Effector memory CD8-positive, alpha-beta T cell (primary cell): ENCODE results near the gene GPN1.
A peak's percentile ranks its signal among the peaks of the same experiment; 100 is the strongest.

Experiments used
- ATAC-seq: fragments of 150-1000 bp; cut with Tn5 transposase; replicated peaks from 2 replicates; pipeline ENCODE4 v1.10.0; 2021; ENCODE audit warnings: mild to moderate bottlenecking, moderate library complexity
- DNase-seq, 3 experiments: peaks; one replicate each; pipeline ENCODE4 v3.0.0; 2021
- H3K27ac Mint-ChIP-seq, 2 donors: one replicate each; pipeline ENCODE4 v1.8.0; 2022; ENCODE audit warnings: mild to moderate bottlenecking in 2 of 2, mixed read lengths in 2 of 2, moderate library complexity in 2 of 2
- H3K27me3 Mint-ChIP-seq, 2 donors: one replicate each; pipeline ENCODE4 v1.8.0; 2022; ENCODE audit warnings: mixed read lengths in 2 of 2
- H3K36me3 Mint-ChIP-seq: one replicate; pipeline ENCODE4 v1.8.0; 2022; ENCODE audit warnings: mild to moderate bottlenecking, moderate library complexity, mixed read lengths; ENCODE audit not compliant: insufficient read depth
- H3K4me1 Mint-ChIP-seq, 2 donors: one replicate each; pipeline ENCODE4 v1.8.0; 2022; ENCODE audit warnings: low read depth in 2 of 2, mixed read lengths in 2 of 2
- H3K4me3 Mint-ChIP-seq, 2 donors: one replicate each; pipeline ENCODE4 v1.8.0; 2022; ENCODE audit warnings: mild to moderate bottlenecking in 2 of 2, mixed read lengths in 2 of 2, moderate library complexity in 2 of 2
- H3K9me3 Mint-ChIP-seq, 2 donors: one replicate each; pipeline ENCODE4 v1.8.0; 2022; ENCODE audit warnings: mixed read lengths in 2 of 2

GPN1 gene

GRCh38 chr2:27638709-27639108 lies 9.9 kb downstream of the GPN1 start:
- no peak for ATAC-seq
- H3K4me1 Mint-ChIP-seq = peaks cover 14% of the 10 kb centered on the region in 2 donors
- no peaks in the 10 kb centered on the region for H3K9me3 Mint-ChIP-seq
- H3K36me3 Mint-ChIP-seq = peaks cover 65% of the 10 kb centered on the region
- H3K4me3 Mint-ChIP-seq = peak overlapping the region in 1 of 2 donors; percentile 53
- H3K27me3 Mint-ChIP-seq = no peaks in the 10 kb centered on the region
- peak overlapping the region; percentile 77 to 84 for H3K27ac Mint-ChIP-seq
- no peak for DNase-seq

GRCh38 chr2:27640722-27641245 lies 11.9 kb downstream of the GPN1 start:
- H3K9me3 Mint-ChIP-seq = no peaks in the 10 kb centered on the region
- H3K27ac Mint-ChIP-seq = no peak overlapping the region
- peaks cover 11 to 14% of the 10 kb centered on the region in 2 donors for H3K4me1 Mint-ChIP-seq
- H3K36me3 Mint-ChIP-seq = peaks cover 67% of the 10 kb centered on the region
- H3K27me3 Mint-ChIP-seq = no peaks in the 10 kb centered on the region
- ATAC-seq = no peak
- no peak overlapping the region for H3K4me3 Mint-ChIP-seq
- DNase-seq = no peak

- no peak for DNase-seq
- Mint-ChIP-seq H3K36me3 (peaks cover 63% of the 10 kb centered on the region), H3K27ac (no peak overlapping the region), H3K27me3 (no peaks in the 10 kb centered on the region), H3K4me1 (no peaks in the 10 kb centered on the region), H3K9me3 (no peaks in the 10 kb centered on the region), H3K4me3 (no peak overlapping the region)
- ATAC-seq = no peak
These were observed 16.3 kb downstream of the GPN1 start for GRCh38 chr2:27645197-27645596.

GRCh38 chr2:27647289-27647688 lies 18.4 kb downstream of the GPN1 start:
- H3K27me3 Mint-ChIP-seq = no peaks in the 10 kb centered on the region
- H3K4me3 Mint-ChIP-seq = no peak overlapping the region
- peak overlapping the region; percentile 47 to 62 for H3K27ac Mint-ChIP-seq
- DNase-seq (no peak), ATAC-seq (no peak)
- H3K9me3 Mint-ChIP-seq = no peaks in the 10 kb centered on the region
- H3K4me1 Mint-ChIP-seq = no peaks in the 10 kb centered on the region
- H3K36me3 Mint-ChIP-seq = peaks cover 65% of the 10 kb centered on the region

- peaks cover 0 to 4% of the 10 kb centered on the region in 2 donors for H3K4me1 Mint-ChIP-seq
- no peaks in the 10 kb centered on the region for H3K9me3 Mint-ChIP-seq
- peaks cover 60% of the 10 kb centered on the region for H3K36me3 Mint-ChIP-seq
- H3K27ac Mint-ChIP-seq = peak overlapping the region; percentile 47 to 62
- DNase-seq (no peak), ATAC-seq (no peak)
- H3K4me3 Mint-ChIP-seq = no peak overlapping the region
- H3K27me3 Mint-ChIP-seq = no peaks in the 10 kb centered on the region
These were observed 18.9 kb downstream of the GPN1 start for GRCh38 chr2:27647737-27648136.

- Mint-ChIP-seq H3K4me3 (no peak overlapping the region), H3K27ac (no peak overlapping the region), H3K4me1 (peaks cover 0 to 4% of the 10 kb centered on the region in 2 donors), H3K27me3 (no peaks in the 10 kb centered on the region), H3K36me3 (peaks cover 53% of the 10 kb centered on the region), H3K9me3 (no peaks in the 10 kb centered on the region)
- DNase-seq = no peak
- ATAC-seq = no peak
These were observed 22.2 kb downstream of the GPN1 start for GRCh38 chr2:27651056-27651455.

- H3K36me3 Mint-ChIP-seq = peaks cover 58% of the 10 kb centered on the region
- no peak overlapping the region for H3K4me3 Mint-ChIP-seq
- no peaks in the 10 kb centered on the region for H3K9me3 Mint-ChIP-seq
- DNase-seq (no peak), ATAC-seq (no peak)
- peaks cover 0 to 4% of the 10 kb centered on the region in 2 donors for H3K4me1 Mint-ChIP-seq
- no peak overlapping the region for H3K27ac Mint-ChIP-seq
- H3K27me3 Mint-ChIP-seq = no peaks in the 10 kb centered on the region
These were observed 23.5 kb downstream of the GPN1 start for GRCh38 chr2:27652341-27652740.

- Mint-ChIP-seq H3K27ac (no peak overlapping the region), H3K27me3 (no peaks in the 10 kb centered on the region), H3K9me3 (no peaks in the 10 kb centered on the region), H3K4me1 (peaks cover 0 to 4% of the 10 kb centered on the region in 2 donors), H3K4me3 (no peak overlapping the region), H3K36me3 (peaks cover 55% of the 10 kb centered on the region)
- ATAC-seq (no peak), DNase-seq (no peak)
These were observed 23.9 kb downstream of the GPN1 start for GRCh38 chr2:27652790-27653189.

GRCh38 chr2:27653397-27653796 lies 24.5 kb downstream of the GPN1 start:
- H3K27ac Mint-ChIP-seq = no peak overlapping the region
- DNase-seq = no peak
- H3K27me3 Mint-ChIP-seq = no peaks in the 10 kb centered on the region

GRCh38 chr2:27655155-27655951 lies 26.5 kb downstream of the GPN1 start:
- Mint-ChIP-seq H3K27me3 (no peaks in the 10 kb centered on the region), H3K4me1 (peaks cover 0 to 14% of the 10 kb centered on the region in 2 donors), H3K27ac (no peak overlapping the region), H3K4me3 (no peak overlapping the region), H3K36me3 (peaks cover 56% of the 10 kb centered on the region), H3K9me3 (no peaks in the 10 kb centered on the region)
- DNase-seq = no peak
- ATAC-seq = no peak

More at GRCh38 chr2:27653397-27653796, 24.5 kb downstream of the GPN1 start:
- no peak for ATAC-seq
- Mint-ChIP-seq H3K4me1 (peaks cover 0 to 4% of the 10 kb centered on the region in 2 donors), H3K4me3 (no peak overlapping the region), H3K9me3 (no peaks in the 10 kb centered on the region), H3K36me3 (peaks cover 49% of the 10 kb centered on the region)

- peak overlapping the region; percentile 52 to 99 for H3K27ac Mint-ChIP-seq
- H3K4me3 Mint-ChIP-seq = peak overlapping the region in 1 of 2 donors; percentile 100
- no peaks in the 10 kb centered on the region for H3K27me3 Mint-ChIP-seq
- H3K36me3 Mint-ChIP-seq = peaks cover 58% of the 10 kb centered on the region
- no peaks in the 10 kb centered on the region for H3K9me3 Mint-ChIP-seq
- H3K4me1 Mint-ChIP-seq = peaks cover 28 to 39% of the 10 kb centered on the region in 2 donors
- ATAC-seq (no peak), DNase-seq (no peak)
These were observed 32.5 kb downstream of the GPN1 start for GRCh38 chr2:27661371-27661770.

- Mint-ChIP-seq H3K4me3 (peak within 1 kb of the TSS; percentile 98 to 100), H3K36me3 (peaks cover 65% of the 10 kb centered on the region), H3K4me1 (peaks cover 28 to 39% of the 10 kb centered on the region in 2 donors), H3K27me3 (no peaks in the 10 kb centered on the region), H3K27ac (peak within 1 kb of the TSS; percentile 99 to 100), H3K9me3 (no peaks in the 10 kb centered on the region)
- peak; percentile 72 to 83 (median 73) for DNase-seq
- peak; percentile 80 for ATAC-seq
These were observed 34.7 kb downstream of the GPN1 start, which contains the start of the genes SLC4A1AP and SUPT7L for GRCh38 chr2:27663285-27664153. SLC4A1AP (plus strand) TSS chr2:27663889; CDS start chr2:27663915, 26 bp downstream. SUPT7L (minus strand) TSS chr2:27663614; CDS start chr2:27662192, 1,422 bp downstream.

GRCh38 chr2:27664154-27664574 lies 35.3 kb downstream of the GPN1 start:
- Mint-ChIP-seq H3K9me3 (no peaks in the 10 kb centered on the region), H3K36me3 (peaks cover 72% of the 10 kb centered on the region), H3K27me3 (no peaks in the 10 kb centered on the region), H3K4me1 (peaks cover 28 to 37% of the 10 kb centered on the region in 2 donors), H3K27ac (peak overlapping the region; percentile 99 to 100), H3K4me3 (peak overlapping the region; percentile 98 to 100)
- ATAC-seq (peak; percentile 7), DNase-seq (no peak)
